ENCODE results near the gene SLC25A13.

The SLC25A13 gene

GRCh38 chr7:96322847-96323461, 1.1 kb upstream of the SLC25A13 start:
- DNase-seq (ENCODE audit: low read depth), result no peak

- no peak for DNase-seq (ENCODE audit: low read depth)
Observed at GRCh38 chr7:96322373-96322695, 436 bp upstream of the SLC25A13 start.

- DNase-seq (ENCODE audit: low read depth), result peak; percentile 81
Observed at GRCh38 chr7:96321031-96321657, 754 bp downstream of the SLC25A13 start.

GRCh38 chr7:96320442-96320841, 1.5 kb downstream of the SLC25A13 start:
- DNase-seq (ENCODE audit: low read depth), result no peak

- no peak for DNase-seq (ENCODE audit: low read depth)
Observed at GRCh38 chr7:96319439-96319838, 2.5 kb downstream of the SLC25A13 start.

GRCh38 chr7:96316949-96317348, 4.9 kb downstream of the SLC25A13 start:
- no peak for DNase-seq (ENCODE audit: low read depth)

GRCh38 chr7:96315125-96315512, 6.8 kb downstream of the SLC25A13 start:
- no peak for DNase-seq (ENCODE audit: low read depth)

GRCh38 chr7:96314402-96315124, 7.3 kb downstream of the SLC25A13 start:
- peak; percentile 40 for DNase-seq (ENCODE audit: low read depth)

- DNase-seq (ENCODE audit: low read depth), result no peak
Observed at GRCh38 chr7:96313940-96314339, 8.0 kb downstream of the SLC25A13 start.

- no peak for DNase-seq (ENCODE audit: low read depth)
Observed at GRCh38 chr7:96312502-96312901, 9.4 kb downstream of the SLC25A13 start.

GRCh38 chr7:96311967-96312366, 9.9 kb downstream of the SLC25A13 start:
- DNase-seq (ENCODE audit: low read depth), result no peak

GRCh38 chr7:96310110-96310509, 11.8 kb downstream of the SLC25A13 start:
- DNase-seq (ENCODE audit: low read depth), result no peak

GRCh38 chr7:96308950-96309263, 13.0 kb downstream of the SLC25A13 start:
- DNase-seq (ENCODE audit: low read depth), result no peak

- no peak for DNase-seq (ENCODE audit: low read depth)
Observed at GRCh38 chr7:96308253-96308949, 13.5 kb downstream of the SLC25A13 start.

GRCh38 chr7:96306385-96307125, 15.3 kb downstream of the SLC25A13 start:
- no peak for DNase-seq (ENCODE audit: low read depth)

GRCh38 chr7:96305915-96306314, 16.0 kb downstream of the SLC25A13 start:
- DNase-seq (ENCODE audit: low read depth), result no peak

GRCh38 chr7:96304573-96304972, 17.3 kb downstream of the SLC25A13 start:
- peak; percentile 49 for DNase-seq (ENCODE audit: low read depth)

- DNase-seq (ENCODE audit: low read depth), result peak; percentile 62
Observed at GRCh38 chr7:96303686-96304443, 18.0 kb downstream of the SLC25A13 start.

- no peak for DNase-seq (ENCODE audit: low read depth)
Observed at GRCh38 chr7:96303105-96303685, 18.7 kb downstream of the SLC25A13 start.

- no peak for DNase-seq (ENCODE audit: low read depth)
Observed at GRCh38 chr7:96300986-96301385, 20.9 kb downstream of the SLC25A13 start.

- no peak for DNase-seq (ENCODE audit: low read depth)
Observed at GRCh38 chr7:96300502-96300901, 21.4 kb downstream of the SLC25A13 start.

Measured in ELR (cell line).